GM19025 (cell line): ENCODE data around the gene MBD2.
"Not testable (repeated sequence)": the region's sequence is repeated elsewhere in the genome, so short reads cannot be mapped to it uniquely, and the experiment has no call there.

Source experiments
- ATAC-seq: cut with Tn5 transposase; IDR thresholded peaks from one replicate; pipeline ENCODE4 v1.9.1; 2021; ENCODE audit warnings: mild to moderate bottlenecking, low read depth, moderate library complexity; ENCODE audit not compliant: unreplicated experiment

Gene MBD2

GRCh38 chr18:54224379-54225014, at the start of gene MBD2:
Gene MBD2 (minus strand): TSS chr18:54224669. CDS start chr18:54224559, 110 bp downstream.
- peak; percentile 90 for ATAC-seq

- ATAC-seq = peak; percentile 28
These were observed 45.7 kb upstream of the MBD2 start for GRCh38 chr18:54269893-54270844.

- no peak for ATAC-seq
These were observed 44.3 kb upstream of the MBD2 start for GRCh38 chr18:54268751-54269150.

- no peak for ATAC-seq
These were observed 43.2 kb upstream of the MBD2 start for GRCh38 chr18:54267701-54268100.

- ATAC-seq = peak; percentile 77
These were observed 39.5 kb upstream of the MBD2 start for GRCh38 chr18:54263904-54264336.

- ATAC-seq = peak; percentile 53
These were observed 37.4 kb upstream of the MBD2 start for GRCh38 chr18:54261894-54262293.

GRCh38 chr18:54260396-54261072, 36.1 kb upstream of the MBD2 start:
- peak; percentile 24 for ATAC-seq

GRCh38 chr18:54257818-54258217, 33.3 kb upstream of the MBD2 start:
- ATAC-seq = not testable (repeated sequence)

- no peak for ATAC-seq
These were observed 32.5 kb upstream of the MBD2 start for GRCh38 chr18:54257015-54257414.

- ATAC-seq = no peak
These were observed 30.7 kb upstream of the MBD2 start for GRCh38 chr18:54255141-54255540.

GRCh38 chr18:54254265-54254758, 29.8 kb upstream of the MBD2 start:
- no peak for ATAC-seq

- ATAC-seq = no peak
These were observed 27.3 kb upstream of the MBD2 start for GRCh38 chr18:54251606-54252390.

- ATAC-seq = peak; percentile 66
These were observed 26.4 kb upstream of the MBD2 start for GRCh38 chr18:54250846-54251261.

GRCh38 chr18:54247511-54248175, 23.2 kb upstream of the MBD2 start:
- no peak for ATAC-seq

- no peak for ATAC-seq
These were observed 17.9 kb upstream of the MBD2 start for GRCh38 chr18:54242327-54242726.

GRCh38 chr18:54241483-54241882, 17.0 kb upstream of the MBD2 start:
- no peak for ATAC-seq

- ATAC-seq = no peak
These were observed 16.2 kb upstream of the MBD2 start for GRCh38 chr18:54240629-54241107.

GRCh38 chr18:54239601-54240000, 15.1 kb upstream of the MBD2 start:
- no peak for ATAC-seq

GRCh38 chr18:54239091-54239490, 14.6 kb upstream of the MBD2 start:
- no peak for ATAC-seq
